Measurements from ENCODE around the gene CARM1.

DNA sequence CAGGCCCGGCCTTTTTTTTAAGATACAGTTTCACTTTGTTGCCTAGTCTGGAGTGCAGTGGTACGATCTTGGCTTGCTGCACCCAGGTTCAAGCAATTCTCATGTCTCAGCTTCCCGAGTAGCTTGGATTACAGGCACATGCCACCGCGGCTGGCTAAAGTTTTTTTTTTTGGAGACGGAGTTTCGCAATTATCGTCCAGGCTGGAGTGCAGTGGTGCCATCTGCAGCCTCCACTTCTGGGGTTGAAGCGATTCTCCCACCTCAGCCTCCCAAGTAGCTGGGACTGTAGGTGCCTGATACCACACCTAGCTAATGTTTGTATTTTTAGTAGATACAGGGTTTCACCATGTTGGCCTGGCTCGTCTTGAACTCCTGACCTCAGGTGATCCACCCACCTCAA is 4.9 kb upstream of the CARM1 start:
- no peak for TF ChIP-seq CTCF (IDR thresholded peaks at IDR 0.05)
- TF ChIP-seq POLR2A (IDR thresholded peaks at IDR 0.05), result no peak

Measured in right lobe of liver (tissue), 4 donors.